Sigmoid colon (tissue), 4 donors: Measurements from ENCODE around the gene FGD1.

Experiments
- POLR2A ChIP-seq, 2 donors: fragments of 450-650 bp; IDR thresholded peaks; one replicate each; pipeline ENCODE4 v1.6.1; 2016; ENCODE audit warnings: antibody characterized with exemption in 2 of 2, mild to moderate bottlenecking in 2 of 2, moderate library complexity in 2 of 2
- POLR2AphosphoS5 ChIP-seq, 4 donors: sonication (generic); formaldehyde crosslinking; IDR thresholded peaks; one replicate each; pipeline ENCODE4 v1.6.1; 2017; ENCODE audit warnings: antibody characterized with exemption in 4 of 4
- TF ChIP-seq, protein P1 (sequence below), 4 experiments: fragments of 450-650 bp in 3 of 4; fragments of 200-600 bp in 1 of 4; IDR thresholded peaks; one replicate each; pipeline ENCODE4 v1.5.1; 2016 to 2019; ENCODE audit warnings: antibody characterized with exemption in 4 of 4, mild to moderate bottlenecking in 3 of 4, moderate library complexity in 2 of 4

DNA sequence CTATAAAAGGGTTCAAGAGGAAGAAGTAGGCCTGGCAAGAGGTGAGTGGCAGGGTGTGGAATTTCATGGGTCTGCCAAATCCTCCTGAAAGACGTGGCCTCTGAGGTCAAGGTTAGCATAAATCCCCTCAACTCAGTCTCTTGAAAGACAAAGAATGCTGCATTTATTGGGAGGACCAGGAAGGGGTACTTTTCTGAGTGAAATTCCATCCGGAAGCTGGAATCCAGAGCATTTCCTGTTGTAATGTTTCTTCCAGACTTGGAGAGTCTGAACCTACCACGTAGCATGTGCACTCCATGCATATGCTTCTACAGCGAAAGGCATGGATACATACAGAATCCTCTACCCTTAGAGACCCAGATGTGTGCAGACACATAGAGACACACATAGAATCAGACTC, 13.4 kb upstream of the FGD1 start:
- TF ChIP-seq, protein P1, sequence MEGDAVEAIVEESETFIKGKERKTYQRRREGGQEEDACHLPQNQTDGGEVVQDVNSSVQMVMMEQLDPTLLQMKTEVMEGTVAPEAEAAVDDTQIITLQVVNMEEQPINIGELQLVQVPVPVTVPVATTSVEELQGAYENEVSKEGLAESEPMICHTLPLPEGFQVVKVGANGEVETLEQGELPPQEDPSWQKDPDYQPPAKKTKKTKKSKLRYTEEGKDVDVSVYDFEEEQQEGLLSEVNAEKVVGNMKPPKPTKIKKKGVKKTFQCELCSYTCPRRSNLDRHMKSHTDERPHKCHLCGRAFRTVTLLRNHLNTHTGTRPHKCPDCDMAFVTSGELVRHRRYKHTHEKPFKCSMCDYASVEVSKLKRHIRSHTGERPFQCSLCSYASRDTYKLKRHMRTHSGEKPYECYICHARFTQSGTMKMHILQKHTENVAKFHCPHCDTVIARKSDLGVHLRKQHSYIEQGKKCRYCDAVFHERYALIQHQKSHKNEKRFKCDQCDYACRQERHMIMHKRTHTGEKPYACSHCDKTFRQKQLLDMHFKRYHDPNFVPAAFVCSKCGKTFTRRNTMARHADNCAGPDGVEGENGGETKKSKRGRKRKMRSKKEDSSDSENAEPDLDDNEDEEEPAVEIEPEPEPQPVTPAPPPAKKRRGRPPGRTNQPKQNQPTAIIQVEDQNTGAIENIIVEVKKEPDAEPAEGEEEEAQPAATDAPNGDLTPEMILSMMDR (IDR thresholded peaks at IDR 0.05): no peak
- TF ChIP-seq POLR2AphosphoS5 (IDR thresholded peaks at IDR 0.05) (no peak), POLR2A (IDR thresholded peaks at IDR 0.05) (no peak)
